GM21576 (cell line): ENCODE results near the gene NINJ1.
"Not testable (repeated sequence)": the region's sequence is repeated elsewhere in the genome, so short reads cannot be mapped to it uniquely, and the experiment has no call there.

Experiments
- ATAC-seq: cut with Tn5 transposase; IDR thresholded peaks from one replicate; pipeline ENCODE4 v1.9.1; 2021; ENCODE audit warnings: mild to moderate bottlenecking, moderate library complexity; ENCODE audit not compliant: unreplicated experiment

Gene NINJ1

GRCh38 chr9:93161786-93162562 is 27.9 kb upstream of the NINJ1 start:
- no peak for ATAC-seq

DNA sequence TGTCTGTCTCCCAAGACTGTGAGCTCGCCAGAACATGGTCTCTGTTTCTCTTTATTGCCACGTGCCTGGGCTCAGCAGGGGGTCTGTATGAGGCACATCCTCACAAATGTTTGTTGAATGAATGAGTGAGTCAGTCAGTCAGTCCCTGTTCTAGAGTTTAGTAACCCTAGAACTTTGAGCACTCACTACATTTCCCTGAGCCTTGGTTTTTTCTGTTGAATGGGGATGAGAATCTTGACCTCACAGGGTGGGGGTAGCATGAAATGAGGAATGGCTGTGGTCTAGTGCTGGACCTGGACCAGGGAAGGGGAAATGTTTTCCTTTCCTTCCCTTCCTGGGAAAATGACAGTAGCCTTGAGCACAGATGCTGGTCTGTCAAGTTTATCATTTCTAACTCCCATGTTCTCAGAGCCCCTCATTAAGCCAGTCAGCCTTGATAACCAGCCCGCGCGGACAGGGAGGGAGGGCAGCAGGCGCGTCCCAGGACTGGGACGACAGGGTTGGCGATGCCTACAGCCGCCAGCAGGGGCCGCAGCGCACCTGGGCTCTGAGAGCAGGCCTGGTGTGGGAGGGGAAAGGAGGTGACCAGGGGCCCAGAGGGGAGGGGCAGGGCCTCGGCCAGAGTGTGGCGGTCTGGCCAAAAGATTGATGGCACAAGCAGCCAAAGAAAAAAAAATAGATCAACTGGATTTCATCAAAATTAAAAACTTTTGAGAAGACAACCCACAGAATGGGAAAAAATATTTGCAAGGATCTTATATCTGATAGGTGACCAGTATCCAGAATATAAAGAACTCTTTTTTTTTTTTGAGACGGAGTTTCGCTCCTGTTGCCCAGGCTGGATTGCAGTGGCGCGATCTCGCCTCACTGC is 25.8 kb upstream of the NINJ1 start:
- ATAC-seq = peak; percentile 78

DNA sequence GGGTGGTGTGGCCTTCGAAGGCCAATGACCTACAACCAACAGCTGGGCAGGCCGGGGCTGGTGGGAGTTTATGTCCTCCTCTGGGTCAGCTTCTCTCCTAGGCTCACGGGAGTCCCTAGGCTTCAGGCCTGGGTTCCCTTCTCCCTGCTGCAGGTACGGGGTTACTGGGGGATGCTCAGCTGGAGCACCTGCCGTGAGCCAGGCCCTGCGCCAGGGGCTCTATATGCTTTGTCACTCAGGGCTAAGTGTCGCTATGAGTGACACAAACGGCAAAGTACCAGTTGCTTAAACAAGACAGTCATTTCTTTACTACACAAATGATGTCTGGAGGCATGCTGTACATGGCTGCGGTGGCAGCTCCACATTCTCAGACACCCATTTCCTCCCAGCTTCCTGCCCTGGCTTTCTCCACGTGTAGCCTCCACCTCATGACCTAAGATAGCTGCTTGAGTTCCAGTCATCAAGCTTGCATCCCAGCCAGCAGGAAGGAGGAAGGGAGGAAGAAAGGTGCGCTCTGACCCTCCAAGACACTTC is 22.5 kb upstream of the NINJ1 start:
- ATAC-seq = no peak

- ATAC-seq = no peak
Measured at GRCh38 chr9:93155716-93156474, 21.8 kb upstream of the NINJ1 start.

DNA sequence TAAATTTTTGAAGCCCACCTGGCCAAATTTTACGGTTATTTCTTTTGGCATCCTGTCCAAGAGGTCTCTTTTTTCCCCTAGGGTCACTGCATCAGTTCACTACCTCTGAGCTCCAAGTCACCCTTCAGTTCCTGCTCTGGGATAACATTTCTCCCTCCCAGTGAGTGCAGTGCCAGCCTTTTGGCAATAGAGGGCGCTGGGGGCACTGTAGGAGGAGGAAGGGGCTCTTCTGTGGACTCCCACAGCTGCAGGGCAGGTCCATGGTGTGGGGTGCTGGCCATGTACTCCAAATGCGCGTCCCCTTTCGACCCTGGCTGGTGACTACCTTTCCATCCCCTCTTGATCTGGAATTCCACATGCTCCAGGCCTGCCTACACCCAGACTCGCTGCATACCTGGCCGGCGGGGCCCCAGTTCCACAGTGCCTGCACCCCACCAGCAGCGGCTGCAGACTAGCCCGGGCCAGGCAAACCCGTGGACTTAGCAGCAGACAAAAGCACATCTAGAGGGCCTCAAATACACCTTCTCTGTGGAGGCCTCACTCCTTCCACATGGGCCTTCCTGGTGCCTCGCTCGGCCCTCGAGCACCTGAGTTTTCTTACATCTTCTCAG is 20.3 kb upstream of the NINJ1 start:
- no peak for ATAC-seq

- no peak for ATAC-seq
Measured at GRCh38 chr9:93151097-93151784, 17.2 kb upstream of the NINJ1 start.

- ATAC-seq = no peak
Measured at GRCh38 chr9:93149361-93149760, 15.3 kb upstream of the NINJ1 start.

DNA sequence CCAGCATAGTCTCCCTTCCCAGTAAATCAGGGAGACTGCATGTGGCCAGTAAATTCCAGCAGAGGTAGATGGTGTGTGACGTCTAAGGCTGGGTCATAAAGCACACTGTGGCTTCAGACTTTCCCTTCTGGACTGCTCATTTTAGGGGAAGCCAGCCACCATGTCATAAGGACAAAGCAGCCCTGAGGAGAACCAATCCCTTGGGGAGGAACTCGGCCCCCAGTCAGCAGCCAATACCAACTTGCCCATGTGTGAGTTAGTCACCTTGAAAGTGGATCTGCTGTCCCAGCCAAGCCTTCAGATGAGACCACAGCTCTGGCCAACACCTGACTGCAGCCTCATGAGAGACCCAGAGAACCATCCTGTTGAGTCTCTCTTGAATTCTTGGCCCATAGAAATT is 14.7 kb upstream of the NINJ1 start:
- ATAC-seq = no peak

DNA sequence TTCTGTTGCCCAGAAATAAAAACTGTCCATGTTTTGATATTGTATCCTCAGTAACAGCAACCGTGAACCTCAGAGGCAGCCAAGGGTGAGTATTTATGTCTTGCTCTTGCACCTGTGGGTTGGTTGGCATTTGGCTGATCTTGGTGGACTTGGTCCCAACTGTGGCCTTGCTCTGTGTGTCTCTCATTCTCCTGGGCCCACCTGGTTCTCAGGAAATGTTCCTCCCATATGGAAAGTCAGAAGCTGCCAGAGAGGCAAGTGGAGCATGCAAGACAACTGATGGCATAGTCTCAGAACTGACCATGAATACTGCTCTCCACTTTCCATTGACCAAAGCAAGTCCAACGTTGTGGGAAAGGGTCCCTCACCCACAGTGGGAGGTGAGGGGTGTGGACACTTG is 13.6 kb upstream of the NINJ1 start:
- no peak for ATAC-seq

DNA sequence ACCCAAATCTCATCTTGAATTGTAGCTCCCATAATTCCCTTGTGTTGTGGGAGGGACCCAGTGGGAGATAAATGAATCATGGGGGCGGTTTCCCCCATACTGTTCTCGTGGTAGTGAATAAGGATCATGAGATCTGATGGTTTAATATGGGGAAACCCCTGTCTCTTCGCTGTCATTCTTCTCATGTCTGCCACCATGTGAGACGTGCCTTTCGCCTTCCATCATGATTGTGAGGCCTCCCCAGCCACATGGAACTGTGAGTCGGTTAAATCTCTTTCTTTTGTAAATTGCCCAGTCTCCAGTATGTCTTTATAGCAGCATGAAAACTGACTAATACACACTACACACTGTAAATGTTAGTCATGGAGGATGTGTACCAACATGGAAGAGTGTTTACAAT is 12.6 kb upstream of the NINJ1 start:
- ATAC-seq = not testable (repeated sequence)

DNA sequence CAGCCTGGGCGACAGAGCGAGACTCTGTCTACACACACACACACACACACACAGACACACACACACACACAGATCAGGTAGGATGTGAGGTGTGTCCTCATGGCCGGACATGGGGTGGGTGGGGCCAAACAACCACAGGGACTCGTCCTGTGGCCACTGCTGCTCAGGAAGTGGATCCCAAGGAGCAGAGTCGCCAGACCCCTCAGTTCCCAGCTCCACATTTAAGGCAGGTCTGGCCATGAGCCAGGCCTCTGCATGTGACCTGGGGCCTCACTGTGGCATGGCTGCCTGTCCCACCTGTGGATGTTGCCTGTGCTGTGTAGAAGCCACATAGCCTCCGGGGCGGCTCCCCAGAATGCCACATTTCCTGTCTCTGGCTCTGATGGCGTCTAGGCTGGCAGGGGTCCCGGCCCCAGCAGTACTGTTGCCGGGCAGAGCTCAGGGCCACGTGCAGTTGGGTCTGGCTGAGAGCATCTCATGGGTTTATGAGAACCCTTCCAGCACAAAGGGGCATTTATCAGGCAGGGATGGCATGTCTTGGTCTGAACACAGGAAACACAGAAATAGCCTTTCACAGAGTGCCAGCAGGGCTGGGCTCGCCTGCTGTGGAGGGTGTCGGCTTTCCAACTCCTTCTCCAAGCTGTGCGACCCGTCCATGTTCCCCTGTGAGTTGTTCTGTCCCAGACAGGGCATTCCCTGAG is 9.9 kb upstream of the NINJ1 start:
- ATAC-seq = no peak

DNA sequence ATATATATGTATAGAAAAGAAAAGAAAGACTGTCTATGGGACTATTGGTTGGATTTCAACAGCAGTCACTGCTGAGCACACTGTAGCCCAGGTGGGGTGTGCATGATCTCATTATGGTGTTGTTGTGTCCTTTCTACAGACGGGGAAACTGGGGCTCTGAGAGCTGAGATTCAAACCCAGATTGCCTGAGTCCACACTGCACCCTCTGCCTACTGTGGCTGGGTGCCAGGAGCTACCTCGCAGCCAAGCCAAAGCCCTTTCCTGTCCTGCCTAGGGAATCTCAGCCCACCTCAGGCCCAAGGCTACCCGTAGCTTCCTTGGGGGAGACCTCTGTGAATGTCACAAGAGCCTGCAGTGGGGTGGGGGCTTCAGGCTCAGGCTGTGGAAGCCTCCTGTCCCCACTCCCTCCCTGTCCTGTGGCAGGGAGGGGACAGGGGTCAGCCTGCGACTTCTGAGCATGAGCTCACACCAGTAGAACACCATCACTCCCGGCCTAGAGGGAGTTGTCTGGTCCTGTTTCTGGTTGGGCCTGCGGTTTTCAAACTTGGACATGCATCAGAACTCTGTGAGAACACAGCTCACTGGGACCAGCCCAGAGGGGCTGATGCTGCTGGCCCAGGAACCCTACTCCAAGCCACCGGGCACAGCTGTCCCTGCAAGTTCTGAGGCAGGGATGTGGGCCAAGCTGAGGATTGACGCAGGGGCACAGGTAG is 7.9 kb upstream of the NINJ1 start:
- no peak for ATAC-seq

DNA sequence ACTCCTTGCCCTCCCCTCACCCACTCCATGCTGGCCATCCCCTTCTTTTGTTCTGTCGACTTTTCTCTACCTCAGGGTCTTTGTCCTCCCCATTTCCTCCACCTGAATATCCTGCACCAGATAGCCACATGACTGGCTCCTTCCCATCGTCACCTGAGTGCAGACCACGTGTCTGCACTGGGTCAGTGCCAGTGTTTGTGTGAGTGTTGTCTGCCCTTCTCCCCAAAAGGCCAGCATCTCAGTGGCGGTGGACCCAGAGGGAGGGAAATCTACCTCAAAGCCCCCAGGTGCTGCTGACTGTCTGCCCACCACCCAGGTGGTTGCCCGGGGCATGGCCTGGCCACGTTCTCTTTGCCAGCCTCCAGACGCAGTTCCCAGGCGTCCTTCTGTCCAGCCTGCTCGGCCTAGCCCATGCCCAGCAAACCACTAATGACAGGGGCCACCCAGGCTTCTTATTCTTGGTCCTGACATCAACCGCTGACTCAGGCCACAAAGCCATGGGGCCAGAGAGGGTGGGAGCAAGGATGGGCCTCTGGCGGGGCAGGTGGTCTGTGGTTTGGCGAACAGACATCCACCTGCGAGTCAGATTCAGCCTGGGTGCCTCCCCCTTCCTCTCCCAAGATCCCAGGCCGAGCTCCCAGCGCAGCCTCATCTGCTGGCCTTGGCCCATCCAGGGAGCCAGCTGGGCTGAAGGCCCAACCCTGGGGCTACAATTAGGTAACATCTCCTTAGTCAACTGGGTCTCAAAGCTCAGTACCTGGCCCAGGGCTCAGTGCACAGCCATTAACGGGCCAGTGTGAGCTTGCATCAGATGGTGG is 5.5 kb upstream of the NINJ1 start:
- ATAC-seq = no peak

DNA sequence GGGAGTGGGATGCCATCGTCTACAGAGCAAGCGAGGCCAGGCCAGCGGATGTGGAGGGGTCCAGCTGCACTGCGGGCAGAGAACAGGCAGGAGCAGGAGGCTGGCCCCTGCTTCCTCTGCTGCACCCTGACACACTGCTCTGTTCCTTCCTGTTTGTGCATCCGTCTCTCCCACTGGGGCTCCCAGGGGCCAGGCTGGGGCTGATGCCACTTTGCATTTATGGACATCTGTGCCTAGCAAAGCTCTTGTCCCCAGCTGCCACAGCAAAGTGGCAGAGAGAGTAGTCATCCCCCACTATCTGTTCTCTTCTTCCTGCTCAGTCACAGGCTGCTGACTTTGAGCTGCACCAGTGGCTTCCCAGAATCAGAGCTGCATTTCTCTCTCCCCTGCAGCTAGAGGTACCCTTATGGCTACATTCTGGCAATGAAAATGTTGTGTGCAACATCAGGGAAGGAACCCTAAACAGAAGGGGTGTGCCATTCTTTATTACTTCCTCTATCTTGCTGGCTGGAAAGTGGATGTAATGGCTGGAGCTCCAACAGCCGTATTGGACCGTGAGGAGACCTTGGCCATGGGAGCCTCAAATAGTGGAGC is 4.2 kb upstream of the NINJ1 start:
- no peak for ATAC-seq

- no peak for ATAC-seq
Measured at GRCh38 chr9:93137362-93137761, 3.3 kb upstream of the NINJ1 start.

GRCh38 chr9:93136011-93136440 is 2.0 kb upstream of the NINJ1 start:
- no peak for ATAC-seq

DNA sequence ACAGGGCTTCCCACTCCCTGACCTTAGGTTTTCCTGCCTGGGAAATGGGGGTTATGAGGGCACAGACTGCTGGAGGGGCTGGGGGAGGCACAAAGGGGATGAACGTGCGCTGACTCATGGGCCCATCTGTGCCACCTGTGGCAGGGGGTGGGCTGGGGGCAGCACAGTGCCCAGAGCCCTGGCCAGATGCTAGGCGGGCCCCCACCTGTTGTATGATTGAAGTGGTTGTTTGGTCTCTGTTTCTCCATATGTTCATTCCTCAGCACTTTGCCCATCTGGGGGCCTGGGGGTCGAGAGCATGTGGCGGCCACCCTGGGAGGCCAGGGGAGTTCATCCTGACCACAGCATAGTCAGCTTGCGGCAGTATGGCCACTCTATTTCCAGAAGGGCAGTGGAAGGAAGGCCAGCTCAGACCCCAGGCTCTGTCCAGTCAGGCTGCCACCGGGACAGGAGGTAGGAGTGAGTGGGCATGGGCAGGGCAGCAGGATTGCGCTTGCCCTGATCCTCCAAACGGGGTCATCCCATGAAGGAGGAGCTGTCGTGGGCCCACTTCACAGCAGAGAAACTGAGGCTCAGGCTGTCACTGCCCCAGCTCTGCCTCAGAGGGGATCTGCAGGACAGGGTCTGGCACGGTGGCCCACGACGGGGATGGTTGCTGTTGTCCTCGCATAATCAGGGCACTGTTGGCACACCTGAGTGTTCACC is 841 bp upstream of the NINJ1 start:
- no peak for ATAC-seq
